HuH-7.5 (cell line): ENCODE results near the gene CD8B.

Experiments used
- DNase-seq: peaks from one replicate; pipeline ENCODE4 v3.0.0; 2011; ENCODE audit warnings: low spot score

CD8B gene

GRCh38 chr2:86774862-86775261 is 86.8 kb downstream of the CD8B start:
- no peak for DNase-seq

- no peak for DNase-seq
Measured at GRCh38 chr2:86772611-86773010, 89.1 kb downstream of the CD8B start.

DNA sequence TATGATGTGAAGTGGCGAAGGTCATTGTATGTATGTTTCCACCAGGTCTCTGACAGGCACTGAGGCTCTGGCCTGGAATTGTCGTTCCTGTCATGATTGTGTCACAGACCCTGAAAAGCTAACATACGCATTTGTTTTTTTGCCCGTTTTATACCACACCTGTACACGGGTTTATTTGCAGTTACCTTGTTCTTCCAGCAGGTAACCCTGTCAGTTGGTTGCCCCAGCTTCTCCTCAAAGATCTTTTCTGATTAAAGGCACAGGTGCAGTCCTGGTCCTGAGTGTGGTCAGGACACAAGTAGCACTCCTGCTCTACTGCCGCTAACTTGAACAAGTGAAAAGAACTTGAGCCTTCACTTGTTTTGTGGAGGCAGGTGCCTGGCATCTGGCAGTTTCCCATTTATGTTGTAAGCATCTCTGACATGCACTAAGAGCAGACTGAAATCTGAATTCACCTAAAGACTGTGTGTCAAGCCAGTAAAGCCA is 90.8 kb downstream of the CD8B start:
- DNase-seq, result no peak

DNA sequence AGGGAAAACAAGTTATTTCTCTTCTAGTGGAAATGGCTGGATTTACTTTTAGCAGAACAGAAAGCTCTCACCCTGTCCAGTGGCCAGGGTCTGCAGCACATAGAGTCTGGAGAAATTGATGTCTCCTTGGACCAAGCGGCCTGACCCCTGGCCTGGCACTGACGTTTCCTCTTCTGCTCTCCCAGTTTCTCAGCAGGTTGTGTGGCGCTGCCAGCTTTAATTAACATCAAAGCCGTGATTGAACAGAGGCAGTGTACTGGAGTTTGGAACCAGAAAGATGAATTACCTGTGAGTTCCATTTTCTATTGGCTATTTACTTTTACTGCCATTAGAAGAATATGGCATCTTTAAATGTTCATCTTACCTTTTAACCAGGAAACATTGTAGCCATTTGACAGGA is 91.8 kb downstream of the CD8B start:
- no peak for DNase-seq

- DNase-seq, result no peak
Measured at GRCh38 chr2:86768189-86768949, 93.3 kb downstream of the CD8B start.
